Astrocyte of the spinal cord (primary cell): ENCODE measurements around the gene PTAFR.
A peak's percentile ranks its signal among the peaks of the same experiment; 100 is the strongest.

Source experiments
- DNase-seq: peaks from one replicate; pipeline ENCODE4 v3.0.0; 2011; ENCODE audit warnings: low read depth, low spot score
- H3K4me3 ChIP-seq: 2 replicates; pipeline ENCODE4 v1.5.1; 2011; ENCODE audit warnings: low read depth, mild to moderate bottlenecking, low read length, moderate library complexity
- CTCF ChIP-seq: IDR thresholded peaks from 2 replicates; pipeline ENCODE4 v1.5.1; 2012; ENCODE audit warnings: low read depth, mild to moderate bottlenecking, low read length, inconsistent platforms
- in situ Hi-C: cut with HindIII; loops from 2 replicates; pipeline ENCODE4 v1.10.0; 2017; ENCODE audit warnings: low sequenced_read_pairs

PTAFR gene

GRCh38 chr1:28163496-28164161 lies 12.9 kb downstream of the PTAFR start:
- peak; percentile 16 for DNase-seq

GRCh38 chr1:28162151-28162550 lies 14.3 kb downstream of the PTAFR start:
- no peak for TF ChIP-seq CTCF

More at GRCh38 chr1:28163496-28164161, 12.9 kb downstream of the PTAFR start:
- no peak overlapping the region for H3K4me3 ChIP-seq
- TF ChIP-seq CTCF: no peak
- in situ Hi-C loops: no loop called here

GRCh38 chr1:28161751-28162150 lies 14.7 kb downstream of the PTAFR start:
- no peak for TF ChIP-seq CTCF
- no peak for DNase-seq
- H3K4me3 ChIP-seq: no peak overlapping the region
- in situ Hi-C loops: no loop called here

More at GRCh38 chr1:28162151-28162550, 14.3 kb downstream of the PTAFR start:
- H3K4me3 ChIP-seq: no peak overlapping the region
- in situ Hi-C loops: no loop called here
- no peak for DNase-seq

- no peak overlapping the region for H3K4me3 ChIP-seq
- in situ Hi-C loops: no loop called here
- peak; percentile 85 for DNase-seq
- no peak for TF ChIP-seq CTCF
These were observed 15.7 kb downstream of the PTAFR start for GRCh38 chr1:28160782-28161266.

- DNase-seq: no peak
- in situ Hi-C loops: no loop called here
These were observed 16.8 kb downstream of the PTAFR start for GRCh38 chr1:28159680-28160079.

GRCh38 chr1:28159243-28159642 lies 17.2 kb downstream of the PTAFR start:
- in situ Hi-C loops: no loop called here
- no peak for DNase-seq
- H3K4me3 ChIP-seq: no peak overlapping the region
- no peak for TF ChIP-seq CTCF

More at GRCh38 chr1:28159680-28160079, 16.8 kb downstream of the PTAFR start:
- no peak for TF ChIP-seq CTCF
- H3K4me3 ChIP-seq: no peak overlapping the region
